Measurements from ENCODE around the gene MSH5.
"Not testable (repeated sequence)": the region's sequence is repeated elsewhere in the genome, so short reads cannot be mapped to it uniquely, and the experiment has no call there.

MSH5 gene

GRCh38 chr6:31781244-31782125 lies 41.7 kb downstream of the MSH5 start:
- DNase-seq = no peak

- DNase-seq = no peak
Measured at GRCh38 chr6:31782126-31782855, 42.5 kb downstream of the MSH5 start.

DNA sequence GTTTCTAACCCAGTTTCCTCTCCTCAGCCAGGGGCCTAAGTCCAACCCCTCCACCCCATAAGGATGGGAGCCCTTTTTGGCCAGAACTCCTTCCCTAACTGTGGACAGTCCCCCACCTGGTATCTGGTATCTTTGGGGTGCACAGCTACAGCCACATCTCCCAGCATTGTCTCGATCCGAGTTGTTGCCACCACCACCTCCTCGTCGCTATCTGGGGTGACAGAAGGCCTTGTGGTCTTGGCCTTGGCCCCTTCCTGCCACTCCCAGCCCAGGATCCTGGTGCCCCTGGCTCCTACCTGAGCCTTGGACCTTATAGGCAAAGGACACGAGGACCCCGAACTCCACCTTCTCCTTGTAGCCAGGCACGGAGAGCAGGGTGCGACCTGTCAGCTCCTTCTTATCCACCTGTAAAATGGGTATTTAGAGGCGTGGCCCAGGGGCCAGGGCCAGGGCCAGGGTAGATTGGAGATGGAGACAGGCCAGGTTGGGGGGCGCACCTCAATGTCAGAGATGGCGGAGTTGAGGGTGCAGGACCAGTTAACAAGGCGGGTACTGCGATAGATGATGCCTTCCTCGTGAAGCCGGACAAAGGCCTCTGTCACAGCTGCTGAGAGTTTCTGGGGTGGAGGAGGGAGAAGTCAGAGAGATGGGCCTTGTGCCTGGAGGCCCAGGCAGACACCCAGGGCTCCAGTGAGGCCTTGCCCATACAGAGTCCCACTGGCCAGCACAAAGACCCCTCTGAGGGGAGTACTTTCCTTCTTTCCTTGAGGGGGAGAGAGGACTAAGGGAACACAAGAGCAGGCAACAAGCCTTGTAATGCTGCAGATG lies 44.5 kb downstream of the MSH5 start:
- no peak for DNase-seq

DNA sequence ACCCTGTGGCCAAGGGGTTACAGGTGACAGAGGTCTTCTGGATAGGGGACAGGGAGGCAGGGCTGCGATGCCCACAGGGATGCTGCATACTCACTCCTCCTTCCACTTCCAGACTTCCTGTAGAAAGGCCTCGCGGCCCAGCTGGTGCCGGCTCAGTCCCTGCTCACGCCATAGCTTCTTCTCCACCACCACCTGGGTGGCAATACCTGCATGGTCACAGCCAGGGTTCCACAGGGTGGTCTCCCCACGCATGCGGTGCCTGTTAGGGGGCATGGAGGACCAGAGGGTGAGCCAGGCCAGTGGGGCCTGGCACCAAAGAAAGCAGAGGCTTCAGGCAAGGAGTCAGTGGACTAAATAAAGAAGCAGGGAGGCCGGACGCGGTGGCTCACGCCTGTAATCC lies 45.7 kb downstream of the MSH5 start:
- DNase-seq = no peak

DNA sequence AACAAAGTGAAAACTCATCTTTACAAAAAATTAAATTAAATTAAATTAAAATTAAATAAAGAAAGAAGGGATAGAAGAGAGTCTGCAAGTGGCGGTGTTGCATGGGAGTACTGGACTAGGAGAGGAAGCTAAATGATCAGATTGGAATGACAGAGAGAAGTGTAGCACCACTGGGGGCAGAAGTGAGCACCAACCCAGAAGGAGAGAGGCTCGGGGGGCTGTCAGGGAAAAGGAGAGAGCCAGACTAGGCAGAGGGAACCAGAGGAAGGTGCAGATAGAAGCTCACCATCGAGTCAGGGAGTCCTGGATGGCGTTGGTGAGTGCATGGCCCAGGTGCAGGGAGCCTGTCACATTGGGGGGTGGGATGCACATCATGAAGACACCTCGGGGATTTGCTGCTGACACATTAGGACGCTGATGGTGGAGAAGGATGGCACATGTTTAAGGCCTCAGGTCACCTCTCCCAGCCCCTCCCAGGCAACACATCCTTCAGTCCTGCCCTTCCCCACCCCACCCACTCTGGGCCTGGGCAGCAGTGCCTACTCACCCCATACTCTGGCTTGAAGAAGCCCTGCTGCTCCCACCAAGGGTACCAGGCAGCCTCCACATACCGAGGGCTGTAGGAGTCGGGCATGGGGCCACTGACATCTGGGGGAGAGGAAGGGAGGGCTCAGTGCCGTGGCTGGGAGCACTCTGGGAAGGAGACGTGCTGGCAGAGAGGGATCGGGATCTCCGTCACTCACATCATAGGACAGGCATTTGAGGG lies 51.7 kb downstream of the MSH5 start:
- DNase-seq = no peak

- no peak for DNase-seq
Measured at GRCh38 chr6:31792090-31792374, 52.2 kb downstream of the MSH5 start.

GRCh38 chr6:31792761-31793171 lies 53.0 kb downstream of the MSH5 start:
- no peak for DNase-seq

DNA sequence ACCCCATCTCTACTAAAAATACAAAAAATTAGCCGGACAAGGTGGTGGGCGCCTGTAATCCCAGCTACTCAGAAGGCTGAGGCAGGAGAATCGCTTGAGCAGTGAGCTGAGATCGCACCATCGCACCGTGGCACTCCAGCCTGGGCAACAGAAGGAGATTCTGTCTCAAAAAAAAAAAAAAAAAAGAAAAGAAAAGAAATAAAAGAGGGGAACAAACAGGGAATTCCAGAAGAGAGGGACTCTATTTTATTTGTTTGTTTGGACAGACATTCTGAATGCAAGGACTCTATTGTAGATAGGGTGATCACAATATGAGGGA lies 54.1 kb downstream of the MSH5 start:
- DNase-seq = not testable (repeated sequence)

- DNase-seq = no peak
Measured at GRCh38 chr6:31794294-31794865, 54.6 kb downstream of the MSH5 start.

- no peak for DNase-seq
Measured at GRCh38 chr6:31794866-31795615, 55.2 kb downstream of the MSH5 start.

DNA sequence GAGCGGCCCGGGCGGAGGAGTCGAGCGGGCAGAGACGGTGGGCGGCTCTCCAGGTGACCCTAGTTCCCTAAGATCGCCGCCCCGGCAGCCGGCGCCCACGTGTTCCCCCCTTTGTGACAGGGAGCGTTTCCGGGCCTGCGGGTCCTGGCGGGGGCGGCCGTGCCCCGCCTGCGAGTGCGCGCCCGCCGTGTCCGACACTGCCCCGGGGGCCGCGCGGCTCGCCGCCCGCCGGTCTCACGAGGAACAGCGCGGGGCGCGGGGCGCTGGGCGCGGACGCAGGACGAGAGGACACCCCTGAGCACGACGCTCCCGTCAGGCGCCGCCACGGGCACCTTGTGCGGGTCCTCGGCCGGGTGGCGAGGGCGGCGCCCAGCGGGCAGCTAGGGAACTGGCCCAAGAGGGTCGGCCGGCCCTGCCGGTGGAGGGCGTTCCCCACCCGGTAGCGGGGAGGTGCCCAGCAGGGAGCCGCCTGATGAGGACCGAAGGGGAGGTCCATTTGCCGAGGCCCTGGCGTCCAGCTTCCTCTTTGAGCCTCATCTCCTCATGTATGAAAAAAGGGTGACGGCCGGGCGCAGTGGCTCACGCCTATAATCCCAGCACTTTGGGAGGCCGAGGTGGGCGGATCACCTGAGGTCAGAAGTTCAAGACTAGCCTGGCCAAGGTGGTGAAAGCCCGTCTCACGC lies 56.0 kb downstream of the MSH5 start, which contains the start of gene VARS1:
Gene VARS1, minus strand, starts transcription at position 137 of the 683 bp plus-strand sequence. CDS start 535 bp downstream, outside the sequence.
- DNase-seq = peak; percentile 81

- DNase-seq = no peak
Measured at GRCh38 chr6:31796993-31797385, 57.2 kb downstream of the MSH5 start.

DNA sequence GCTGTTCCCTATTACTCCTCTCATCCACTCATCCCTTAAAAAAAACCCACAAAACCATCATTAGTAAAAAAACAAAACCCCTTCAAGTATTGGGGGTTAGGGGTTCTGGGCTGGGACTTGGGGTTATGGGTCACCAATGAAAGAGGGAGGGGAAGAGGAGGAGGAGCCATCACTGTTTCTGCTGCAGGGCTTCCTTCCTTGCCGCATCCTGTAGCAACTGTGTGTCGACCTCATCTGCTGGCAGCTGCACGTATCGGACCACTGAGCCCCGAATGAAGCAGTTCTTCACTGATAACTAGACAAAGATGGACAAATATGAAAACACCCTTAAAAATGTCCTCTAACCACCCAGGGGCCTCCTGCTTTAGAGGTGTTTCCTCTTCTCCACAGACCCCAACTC lies 57.8 kb downstream of the MSH5 start:
- peak; percentile 44 for DNase-seq

- DNase-seq = no peak
Measured at GRCh38 chr6:31799781-31800180, 60.0 kb downstream of the MSH5 start.

- DNase-seq = not testable (repeated sequence)
Measured at GRCh38 chr6:31801031-31801927, 61.5 kb downstream of the MSH5 start.

- no peak for DNase-seq
Measured at GRCh38 chr6:31805939-31806469, 66.2 kb downstream of the MSH5 start.

- peak; percentile 95 for DNase-seq
Measured at GRCh38 chr6:31806470-31807272, 66.9 kb downstream of the MSH5 start, which contains the start of gene LSM2. Gene LSM2 (minus strand): TSS chr6:31806966. CDS start chr6:31806757, 209 bp downstream.

DNA sequence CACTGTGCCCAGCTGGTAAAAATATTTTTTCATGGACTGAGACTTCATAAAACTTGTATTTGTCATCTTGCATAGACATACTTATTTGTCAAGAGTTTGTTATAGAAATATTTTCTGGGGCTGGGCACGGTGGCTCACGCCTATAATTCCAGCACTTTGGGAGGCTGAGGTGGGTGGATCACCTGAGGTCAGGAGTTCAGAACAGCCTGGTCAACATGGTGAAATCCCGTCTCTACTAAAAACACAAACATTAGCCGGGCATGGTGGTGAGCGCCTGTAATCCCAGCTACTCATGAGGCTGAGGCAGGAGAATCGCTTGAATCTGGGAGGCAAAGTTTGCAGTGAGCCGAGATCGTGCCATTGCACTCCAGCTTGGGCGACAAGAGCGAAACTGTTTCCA lies 68.8 kb downstream of the MSH5 start:
- DNase-seq = not testable (repeated sequence)

GRCh38 chr6:31811645-31812044 lies 71.8 kb downstream of the MSH5 start:
- DNase-seq = no peak
